Stomach (tissue), 4 donors: Measurements from ENCODE around the gene CUEDC1.

Experiments used
- CTCF ChIP-seq, 7 experiments: fragments of 450-650 bp in 4 of 7; fragments of 200-600 bp in 3 of 7; sonication (generic) in 3 of 7; IDR thresholded peaks; one replicate each; pipeline ENCODE4 v1.5.1; 2016 to 2019; ENCODE audit warnings: antibody characterized with exemption in 7 of 7, control low read depth in 2 of 7, mild to moderate bottlenecking in 1 of 7
- EP300 ChIP-seq: sonication (generic); formaldehyde crosslinking; IDR thresholded peaks from one replicate; pipeline ENCODE4 v1.6.1; 2017; ENCODE audit warnings: antibody characterized with exemption
- POLR2A ChIP-seq, 4 donors: fragments of 450-650 bp; IDR thresholded peaks; one replicate each; pipeline ENCODE4 v1.6.1; 2016; ENCODE audit warnings: antibody characterized with exemption in 4 of 4, control low read depth in 2 of 4, mild to moderate bottlenecking in 1 of 4, moderate library complexity in 1 of 4
- POLR2AphosphoS5 ChIP-seq, 3 donors: sonication (generic); formaldehyde crosslinking; IDR thresholded peaks; one replicate each; pipeline ENCODE4 v1.6.1; 2016; ENCODE audit warnings: antibody characterized with exemption in 3 of 3

GRCh38 chr17:57868007-57868909, 87.0 kb downstream of the CUEDC1 start:
- TF ChIP-seq EP300 (no peak), CTCF (IDR thresholded peaks at IDR 0.05) (peak in 3 of 7 experiments; percentile 16 to 29 (median 21)), POLR2AphosphoS5 (IDR thresholded peaks at IDR 0.05) (peak in 1 of 3 donors; percentile 60), POLR2A (IDR thresholded peaks at IDR 0.05) (no peak)
